Gastroesophageal sphincter (tissue), 4 donors: ENCODE results near the gene IMMP1L. TPM values are rescaled to one million over a fixed set of nuclear protein-coding genes. Genes with fewer than 3 reads are reported as not detected.

Source experiments
- ATAC-seq: fragments of 150-250 bp; one replicate; pipeline ENCODE4 v1.9.1; 2016; ENCODE audit warnings: mild to moderate bottlenecking, moderate library complexity
- H3K27ac ChIP-seq, 4 donors: fragments of 200-600 bp; sonication (generic) in 3 of 4; 1 replicate in 3 of 4; 2 replicates in 1 of 4; pipeline ENCODE4 v1.5.1; 2016 to 2019
- H3K27me3 ChIP-seq: fragments of 200-600 bp; sonication (generic); one replicate; pipeline ENCODE4 v1.5.1; 2019
- H3K36me3 ChIP-seq, 2 donors: fragments of 200-600 bp; sonication (generic); one replicate each; pipeline ENCODE4 v1.5.1; 2019; ENCODE audit warnings: control low read depth in 1 of 2
- H3K4me1 ChIP-seq, 3 donors: fragments of 200-600 bp; sonication (generic); 1 replicate in 2 of 3; 2 replicates in 1 of 3; pipeline ENCODE4 v1.5.1; 2016 to 2019; ENCODE audit warnings: control low read depth in 2 of 3
- H3K4me3 ChIP-seq, 2 donors: fragments of 200-600 bp; sonication (generic); one replicate each; pipeline ENCODE4 v1.5.1; 2019; ENCODE audit warnings: mild to moderate bottlenecking in 1 of 2, moderate library complexity in 1 of 2
- H3K9me3 ChIP-seq, 3 donors: fragments of 200-600 bp; sonication (generic); one replicate each; pipeline ENCODE4 v1.5.1; 2017 to 2019; ENCODE audit warnings: control low read depth in 2 of 3
- EP300 ChIP-seq: sonication (generic); formaldehyde crosslinking; IDR thresholded peaks from one replicate; pipeline ENCODE4 v1.6.1; 2017; ENCODE audit warnings: antibody characterized with exemption, mild to moderate bottlenecking
- POLR2A ChIP-seq, 2 donors: fragments of 450-650 bp; IDR thresholded peaks; one replicate each; pipeline ENCODE4 v1.6.1; 2017; ENCODE audit warnings: antibody characterized with exemption in 2 of 2, mild to moderate bottlenecking in 2 of 2, moderate library complexity in 1 of 2
- POLR2AphosphoS5 ChIP-seq: sonication (generic); formaldehyde crosslinking; IDR thresholded peaks from one replicate; pipeline ENCODE4 v1.6.1; 2017; ENCODE audit warnings: antibody characterized with exemption
- WGBS, 2 donors: methylation state at CpG; one replicate each; pipeline ENCODE4 v1.1.5; 2018; ENCODE audit warnings: low coverage in 1 of 2; 5-methylcytosine and 5-hydroxymethylcytosine counted together
- total RNA-seq, 4 donors: library from RNA; depleted of rRNA; stranded (reverse); fragments of >200 nt; gene quantifications; one replicate each; pipeline ENCODE4 v1.1.0, GENCODE V29; 2016
- TF ChIP-seq, protein P1 (sequence below), 4 experiments: fragments of 200-600 bp in 2 of 4; fragments of 450-650 bp in 2 of 4; sonication (generic) in 1 of 4; IDR thresholded peaks; one replicate each; pipeline ENCODE4 v1.5.1; 2017 to 2019; ENCODE audit warnings: antibody characterized with exemption in 4 of 4, mild to moderate bottlenecking in 2 of 4, moderate library complexity in 2 of 4

Gene IMMP1L
- total RNA-seq, 4 donors from 2014 or later: 3.9 to 38.6 (median 21.2) TPM

DNA sequence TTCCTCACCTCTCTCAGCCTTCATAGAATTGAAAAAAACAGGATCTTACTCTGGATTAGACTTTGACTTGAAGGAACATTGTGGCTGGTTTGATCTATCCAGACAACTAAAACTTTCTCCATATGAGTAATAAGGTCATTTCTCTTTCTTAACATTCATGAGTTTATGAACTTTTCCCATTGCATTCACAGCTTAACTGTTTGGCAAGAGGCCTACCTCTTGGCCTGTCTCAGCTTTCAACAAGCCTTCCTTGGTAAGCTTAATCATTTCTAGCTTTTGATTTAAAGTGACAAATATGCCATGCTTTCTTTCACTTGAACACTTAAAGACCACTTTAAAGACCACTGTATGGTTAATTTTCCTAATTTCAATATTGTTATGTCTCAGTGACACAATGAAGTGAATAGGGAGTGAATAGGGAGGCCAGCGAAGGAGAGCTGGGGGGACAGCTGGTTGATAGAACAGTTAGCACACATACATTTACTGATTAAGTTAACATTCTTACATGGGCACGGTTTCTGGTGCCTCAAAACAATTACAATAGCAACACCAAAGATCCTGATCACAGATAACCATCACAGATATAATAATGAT is 17.0 kb downstream of the IMMP1L start:
- no peaks in the 10 kb centered on the region for H3K9me3 ChIP-seq

DNA sequence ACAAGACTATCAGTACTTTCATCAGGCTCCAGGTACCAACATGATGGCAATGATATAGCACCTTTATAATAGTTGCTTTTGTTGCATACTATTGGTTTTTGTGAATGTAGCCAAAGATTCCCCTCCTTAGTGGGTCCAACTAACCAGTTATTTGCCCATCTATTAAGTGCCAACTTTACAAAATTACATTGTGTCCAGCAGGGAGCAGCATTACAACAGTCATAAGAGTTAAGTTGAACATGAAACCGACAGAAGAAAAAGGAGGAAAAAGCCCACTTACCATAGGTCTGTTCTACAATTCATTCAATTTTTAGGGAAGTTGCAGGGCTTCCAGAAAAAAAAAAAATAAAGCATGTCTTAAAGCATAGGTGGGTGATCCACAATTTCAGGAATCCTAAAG is 21.6 kb downstream of the IMMP1L start:
- no peaks in the 10 kb centered on the region for H3K9me3 ChIP-seq
- no peak for ATAC-seq
- 14 to 23% methylated on average over 1 of the region's 1 CpG for WGBS, 2 donors
- H3K4me1 ChIP-seq: peaks cover 0 to 9% (median 0%) of the 10 kb centered on the region in 3 donors
- H3K27me3 ChIP-seq: no peaks in the 10 kb centered on the region
- H3K27ac ChIP-seq: no peak overlapping the region
- no peak overlapping the region for H3K4me3 ChIP-seq
- H3K36me3 ChIP-seq: no peaks in the 10 kb centered on the region
- TF ChIP-seq, protein P1, sequence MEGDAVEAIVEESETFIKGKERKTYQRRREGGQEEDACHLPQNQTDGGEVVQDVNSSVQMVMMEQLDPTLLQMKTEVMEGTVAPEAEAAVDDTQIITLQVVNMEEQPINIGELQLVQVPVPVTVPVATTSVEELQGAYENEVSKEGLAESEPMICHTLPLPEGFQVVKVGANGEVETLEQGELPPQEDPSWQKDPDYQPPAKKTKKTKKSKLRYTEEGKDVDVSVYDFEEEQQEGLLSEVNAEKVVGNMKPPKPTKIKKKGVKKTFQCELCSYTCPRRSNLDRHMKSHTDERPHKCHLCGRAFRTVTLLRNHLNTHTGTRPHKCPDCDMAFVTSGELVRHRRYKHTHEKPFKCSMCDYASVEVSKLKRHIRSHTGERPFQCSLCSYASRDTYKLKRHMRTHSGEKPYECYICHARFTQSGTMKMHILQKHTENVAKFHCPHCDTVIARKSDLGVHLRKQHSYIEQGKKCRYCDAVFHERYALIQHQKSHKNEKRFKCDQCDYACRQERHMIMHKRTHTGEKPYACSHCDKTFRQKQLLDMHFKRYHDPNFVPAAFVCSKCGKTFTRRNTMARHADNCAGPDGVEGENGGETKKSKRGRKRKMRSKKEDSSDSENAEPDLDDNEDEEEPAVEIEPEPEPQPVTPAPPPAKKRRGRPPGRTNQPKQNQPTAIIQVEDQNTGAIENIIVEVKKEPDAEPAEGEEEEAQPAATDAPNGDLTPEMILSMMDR (IDR thresholded peaks at IDR 0.05): peak in 2 of 4 experiments; percentile 25 to 40
- TF ChIP-seq POLR2A (IDR thresholded peaks at IDR 0.05): no peak

More for the DNA sequence above, 17.0 kb downstream of the IMMP1L start:
- no peaks in the 10 kb centered on the region for H3K27me3 ChIP-seq
- WGBS, 2 donors: 100% methylated on average over 2 of the region's 2 CpGs
- peaks cover 0 to 13% of the 10 kb centered on the region in 2 donors for H3K36me3 ChIP-seq
- H3K4me3 ChIP-seq: no peak overlapping the region
- no peak for ATAC-seq
- H3K27ac ChIP-seq: no peak overlapping the region
- H3K4me1 ChIP-seq: peaks cover 0 to 9% (median 0%) of the 10 kb centered on the region in 3 donors
- TF ChIP-seq POLR2A (IDR thresholded peaks at IDR 0.05) (no peak), POLR2AphosphoS5 (no peak), EP300 (no peak)
- TF ChIP-seq, protein P1 (IDR thresholded peaks at IDR 0.05): no peak

GRCh38 chr11:31484497-31484896 is 24.9 kb downstream of the IMMP1L start:
- no peak overlapping the region for H3K4me3 ChIP-seq
- TF ChIP-seq, protein P1 (IDR thresholded peaks at IDR 0.05): no peak
- TF ChIP-seq POLR2A (IDR thresholded peaks at IDR 0.05) (no peak), EP300 (no peak), POLR2AphosphoS5 (no peak)
- no peaks in the 10 kb centered on the region for H3K4me1 ChIP-seq
- no peaks in the 10 kb centered on the region for H3K9me3 ChIP-seq
- no peak for ATAC-seq
- no peaks in the 10 kb centered on the region for H3K27me3 ChIP-seq
- 81 to 87% methylated on average over 4 of the region's 4 CpGs for WGBS, 2 donors
- no peak overlapping the region for H3K27ac ChIP-seq
- H3K36me3 ChIP-seq: no peaks in the 10 kb centered on the region

DNA sequence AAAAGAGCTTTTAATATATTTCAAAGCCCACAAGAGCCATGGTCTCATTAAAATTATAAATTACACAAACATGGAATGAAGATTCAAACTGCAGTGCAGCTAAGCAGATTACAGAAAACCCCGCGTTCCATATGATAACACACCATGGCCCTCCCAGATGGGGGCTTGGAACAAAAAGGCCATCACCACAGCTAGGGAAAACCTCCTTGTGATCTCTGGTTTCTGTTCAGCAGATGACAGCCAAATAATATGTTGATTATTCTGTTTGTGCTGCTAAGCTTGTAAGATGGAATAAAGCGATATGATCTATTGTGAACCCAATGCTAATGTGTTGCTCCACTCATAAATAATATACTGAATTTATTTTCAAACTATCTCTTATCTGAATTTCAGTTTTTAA is 28.5 kb downstream of the IMMP1L start:
- H3K27ac ChIP-seq: no peak overlapping the region

GRCh38 chr11:31479066-31479465 is 30.4 kb downstream of the IMMP1L start:
- Histone ChIP-seq H3K27me3 (no peaks in the 10 kb centered on the region), H3K4me3 (no peak overlapping the region), H3K9me3 (no peaks in the 10 kb centered on the region), H3K36me3 (no peaks in the 10 kb centered on the region), H3K4me1 (no peaks in the 10 kb centered on the region), H3K27ac (no peak overlapping the region)
- ATAC-seq: no peak
- WGBS, 2 donors: 94 to 95% methylated on average over 4 of the region's 4 CpGs
- TF ChIP-seq EP300 (no peak), POLR2A (IDR thresholded peaks at IDR 0.05) (no peak), POLR2AphosphoS5 (no peak)
- TF ChIP-seq, protein P1 (IDR thresholded peaks at IDR 0.05): no peak

More for the DNA sequence above, 28.5 kb downstream of the IMMP1L start:
- Histone ChIP-seq H3K4me1 (no peaks in the 10 kb centered on the region), H3K36me3 (no peaks in the 10 kb centered on the region), H3K9me3 (no peaks in the 10 kb centered on the region), H3K27me3 (no peaks in the 10 kb centered on the region), H3K4me3 (no peak overlapping the region)
- TF ChIP-seq, protein P1 (IDR thresholded peaks at IDR 0.05): no peak
- TF ChIP-seq EP300 (no peak), POLR2AphosphoS5 (no peak), POLR2A (IDR thresholded peaks at IDR 0.05) (no peak)
- WGBS, 2 donors: 94 to 96% methylated on average over 3 of the region's 3 CpGs
- no peak for ATAC-seq
